ENCODE data around the gene TYR. TPM values are rescaled to one million over a fixed set of nuclear protein-coding genes. Genes with fewer than 3 reads are reported as not detected.
"Not testable (repeated sequence)": the region's sequence is repeated elsewhere in the genome, so short reads cannot be mapped to it uniquely, and the experiment has no call there.

Gene TYR
- total RNA-seq, 1 experiment from 2014 or later, result not detected

DNA sequence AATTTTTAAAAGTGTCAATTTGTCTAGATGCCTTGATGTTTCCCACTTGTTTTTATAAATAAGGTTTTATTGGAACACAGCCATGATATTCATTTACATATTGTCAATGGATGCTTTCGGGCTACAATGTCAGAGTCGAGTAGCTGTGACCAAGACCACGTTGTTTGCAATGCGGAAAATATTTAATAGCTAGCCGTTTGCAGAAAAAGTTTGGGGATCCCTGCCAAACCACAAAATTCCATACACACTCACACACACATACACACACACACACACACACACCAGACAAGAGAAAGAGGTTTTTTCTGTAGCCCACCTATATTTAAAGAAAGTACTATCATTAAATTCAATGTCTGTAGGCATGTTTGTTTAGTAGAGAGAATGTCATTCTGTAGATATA is 58.3 kb downstream of the TYR start:
- Mint-ChIP-seq H3K36me3 (ENCODE audit: insufficient read depth, unreplicated experiment) (no peaks in the 10 kb centered on the region), H3K4me3 (ENCODE audit: unreplicated experiment) (no peak overlapping the region), H3K27ac (ENCODE audit: unreplicated experiment) (no peak overlapping the region), H3K27me3 (ENCODE audit: insufficient read depth, unreplicated experiment) (no peaks in the 10 kb centered on the region), H3K9me3 (ENCODE audit: unreplicated experiment) (no peaks in the 10 kb centered on the region), H3K4me1 (ENCODE audit: low read depth, unreplicated experiment) (peaks cover 7% of the 10 kb centered on the region)
- Histone ChIP-seq H3K4me1 (no peaks in the 10 kb centered on the region; the same call in 1 of the 2 replicates), H3K27me3 (replicated peaks; ENCODE audit: control insufficient read depth, insufficient read depth, low read length) (no peaks in the 10 kb centered on the region), H3K36me3 (ENCODE audit: control insufficient read depth, insufficient read depth, low read length) (no peaks in the 10 kb centered on the region), H3K4me3 (ENCODE audit: low read depth, low read length) (no peak overlapping the region), H3K9me3 (peaks cover 3% of the 10 kb centered on the region)
- POLR2A ChIA-PET, result no interaction called here
- BruUV-seq (replicated peaks), result no TSS peak
- CTCF ChIA-PET, result no interaction called here
- intact Hi-C loops (cut with micrococcal nuclease; ENCODE audit: unreplicated experiment), result no loop called here
- no peak for TF ChIP-seq CTCF (IDR thresholded peaks at IDR 0.05; ENCODE audit: insufficient read depth in 1 of 2, low read depth in 1 of 2, low read length in 1 of 2, severe bottlenecking in 1 of 2, unreplicated experiment in 1 of 2)
- no peak for DNase-seq

DNA sequence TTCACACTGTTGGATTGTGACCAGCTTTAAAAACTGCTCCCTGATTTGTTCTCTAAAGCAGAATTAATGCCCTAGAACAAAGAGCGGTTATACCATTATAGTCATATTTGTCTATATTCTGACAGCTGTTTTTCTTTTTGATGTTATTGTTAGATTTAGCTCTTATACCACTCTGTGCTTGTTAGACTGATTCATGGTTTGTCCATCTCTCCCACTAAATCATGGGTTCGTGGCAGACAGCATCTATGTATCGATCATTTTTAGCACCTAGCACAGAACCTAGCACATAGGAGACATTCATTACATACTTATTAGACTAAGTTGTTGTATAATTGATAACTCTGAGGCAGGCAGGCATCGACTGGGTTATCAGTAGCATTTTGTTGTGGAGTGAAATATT is 69.3 kb downstream of the TYR start:
- H3K27ac Mint-ChIP-seq (ENCODE audit: unreplicated experiment); BruUV-seq (replicated peaks); H3K9me3 Mint-ChIP-seq (ENCODE audit: unreplicated experiment); H3K4me3 ChIP-seq (ENCODE audit: low read depth, low read length); POLR2A ChIA-PET; H3K36me3 Mint-ChIP-seq (ENCODE audit: insufficient read depth, unreplicated experiment); H3K4me1 Mint-ChIP-seq (ENCODE audit: low read depth, unreplicated experiment); H3K36me3 ChIP-seq (ENCODE audit: control insufficient read depth, insufficient read depth, low read length); H3K27me3 ChIP-seq (replicated peaks; ENCODE audit: control insufficient read depth, insufficient read depth, low read length); H3K4me1 ChIP-seq; DNase-seq; intact Hi-C loops (cut with micrococcal nuclease; ENCODE audit: unreplicated experiment); CTCF ChIA-PET; H3K4me3 Mint-ChIP-seq (ENCODE audit: unreplicated experiment); H3K9me3 ChIP-seq: not testable (repeated sequence)
- peaks cover 24% of the 10 kb centered on the region for H3K27me3 Mint-ChIP-seq (ENCODE audit: insufficient read depth, unreplicated experiment)

DNA sequence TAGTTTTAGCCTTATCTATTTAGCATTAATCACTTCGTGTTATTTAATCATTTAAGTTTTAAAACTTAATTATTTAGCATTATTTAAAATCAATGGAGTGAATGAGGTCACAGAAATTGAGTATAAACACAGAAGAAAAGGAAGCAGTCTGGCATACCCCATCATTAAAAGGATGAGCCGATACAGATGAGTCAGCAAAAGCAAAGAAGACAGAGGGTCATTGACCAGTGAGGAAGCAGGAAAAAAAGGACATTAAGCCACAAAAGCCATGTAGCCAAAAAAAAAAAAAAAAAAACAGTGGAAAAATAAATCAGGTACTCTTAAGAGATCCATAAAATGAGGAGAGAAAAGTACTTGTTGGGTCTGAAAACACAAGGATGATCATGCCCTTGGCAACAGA is 71.5 kb downstream of the TYR start:
- H3K4me3 Mint-ChIP-seq (ENCODE audit: unreplicated experiment), result no peak overlapping the region
- ChIA-PET POLR2A (no interaction called here), CTCF (no interaction called here)
- Histone ChIP-seq H3K9me3 (no peaks in the 10 kb centered on the region), H3K27me3 (replicated peaks; ENCODE audit: control insufficient read depth, insufficient read depth, low read length) (no peaks in the 10 kb centered on the region), H3K4me1 (no peaks in the 10 kb centered on the region), H3K36me3 (ENCODE audit: control insufficient read depth, insufficient read depth, low read length) (no peaks in the 10 kb centered on the region), H3K4me3 (ENCODE audit: low read depth, low read length) (no peak overlapping the region)
- no peak for TF ChIP-seq CTCF (IDR thresholded peaks at IDR 0.05; ENCODE audit: insufficient read depth in 1 of 2, low read depth in 1 of 2, low read length in 1 of 2, severe bottlenecking in 1 of 2, unreplicated experiment in 1 of 2)
- DNase-seq, result no peak
- BruUV-seq (replicated peaks), result no TSS peak
- peaks cover 28% of the 10 kb centered on the region for H3K27me3 Mint-ChIP-seq (ENCODE audit: insufficient read depth, unreplicated experiment)
- H3K36me3 Mint-ChIP-seq (ENCODE audit: insufficient read depth, unreplicated experiment), result no peaks in the 10 kb centered on the region
- no peaks in the 10 kb centered on the region for H3K4me1 Mint-ChIP-seq (ENCODE audit: low read depth, unreplicated experiment)
- H3K27ac Mint-ChIP-seq (ENCODE audit: unreplicated experiment), result no peak overlapping the region
- intact Hi-C loops (cut with micrococcal nuclease; ENCODE audit: unreplicated experiment), result no loop called here
- H3K9me3 Mint-ChIP-seq (ENCODE audit: unreplicated experiment), result no peaks in the 10 kb centered on the region

DNA sequence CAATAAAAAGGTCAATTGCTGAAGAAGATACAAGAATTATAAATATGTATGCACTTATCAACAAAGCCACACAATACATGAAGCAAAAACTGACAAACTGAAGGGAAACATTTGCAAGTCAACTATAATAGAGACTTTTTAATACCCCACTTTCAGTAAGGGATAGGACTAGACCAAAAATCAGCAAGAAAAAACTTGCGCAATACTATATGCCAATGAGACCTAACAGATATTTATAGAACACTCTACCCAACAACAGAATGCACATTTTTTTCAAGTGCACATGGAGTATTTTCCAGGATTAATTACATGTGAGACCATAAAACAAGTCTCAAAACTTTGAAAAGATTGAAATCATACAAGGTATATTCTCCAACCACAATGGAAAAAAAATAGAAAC is 83.8 kb downstream of the TYR start:
- H3K27me3 Mint-ChIP-seq (ENCODE audit: insufficient read depth, unreplicated experiment); CTCF ChIA-PET; H3K36me3 ChIP-seq (ENCODE audit: control insufficient read depth, insufficient read depth, low read length); DNase-seq; POLR2A ChIA-PET; H3K27me3 ChIP-seq (replicated peaks; ENCODE audit: control insufficient read depth, insufficient read depth, low read length); BruUV-seq (replicated peaks); H3K27ac Mint-ChIP-seq (ENCODE audit: unreplicated experiment); H3K9me3 ChIP-seq; H3K4me1 ChIP-seq; H3K4me3 ChIP-seq (ENCODE audit: low read depth, low read length); H3K9me3 Mint-ChIP-seq (ENCODE audit: unreplicated experiment); H3K36me3 Mint-ChIP-seq (ENCODE audit: insufficient read depth, unreplicated experiment); H3K4me3 Mint-ChIP-seq (ENCODE audit: unreplicated experiment): not testable (repeated sequence)
- H3K4me1 Mint-ChIP-seq (ENCODE audit: low read depth, unreplicated experiment), result peaks cover 13% of the 10 kb centered on the region
- intact Hi-C loops (cut with micrococcal nuclease; ENCODE audit: unreplicated experiment), result loop anchor here (5.0 kb wide), 1 partner anchor 1896 kb away; no protein-coding TSS in a partner anchor

Data from Caco-2 (cell line).